ENCODE measurements around the gene SYNE1.

The SYNE1 gene

DNA sequence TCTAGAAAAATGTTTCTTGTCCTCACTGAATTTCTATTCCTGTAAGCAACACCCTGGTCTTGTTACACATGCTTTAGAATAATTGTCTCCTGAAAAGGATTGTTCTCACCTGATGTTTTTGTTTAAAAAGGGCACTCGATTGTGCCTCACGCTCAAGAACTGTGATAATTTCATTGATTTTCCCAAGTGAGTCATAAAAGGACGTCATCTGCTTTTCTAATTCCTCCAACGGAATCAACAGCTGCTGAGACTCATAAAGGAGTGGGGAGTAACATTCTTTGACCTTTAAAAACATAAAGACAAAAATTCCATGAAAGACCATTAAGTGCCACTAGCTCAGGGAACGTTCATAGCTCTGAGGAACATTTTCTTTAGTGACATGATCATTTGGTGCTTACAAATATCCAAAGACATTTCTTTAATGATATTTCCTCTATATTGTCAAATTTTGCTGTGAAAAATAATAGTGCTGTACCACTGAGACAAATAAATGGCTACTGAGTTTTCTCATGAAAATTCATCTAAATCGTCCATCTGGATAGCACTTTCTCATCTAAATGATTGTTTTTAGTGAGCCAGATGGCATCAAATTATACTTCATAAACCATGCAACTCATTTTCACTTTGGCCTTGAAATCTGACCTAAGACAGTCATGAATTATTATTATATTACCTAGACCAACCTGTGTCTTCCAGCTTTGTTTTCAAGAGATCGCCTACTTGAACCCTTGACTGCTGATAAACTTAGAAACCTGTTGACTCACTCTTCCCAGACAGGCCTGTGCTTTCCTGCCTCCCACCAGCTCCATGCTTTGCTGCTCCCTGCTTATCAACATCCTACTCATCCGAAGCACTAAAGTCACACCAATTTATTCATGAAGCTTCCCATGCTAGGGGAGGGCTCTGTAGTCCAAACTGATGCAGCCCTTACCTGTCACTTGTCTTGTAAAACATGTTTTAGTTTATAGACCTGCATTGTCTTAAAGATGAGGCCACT is 178.2 kb downstream of the SYNE1 start:
- H3K4me3 ChIP-seq (replicated peaks in 1 of 2; ENCODE audit: low read depth in 2 of 2, low read length in 2 of 2), result no peak overlapping the region
- peak; percentile 38 to 78 for DNase-seq (ENCODE audit: low read depth in 2 of 2)
- TF ChIP-seq, protein P1, sequence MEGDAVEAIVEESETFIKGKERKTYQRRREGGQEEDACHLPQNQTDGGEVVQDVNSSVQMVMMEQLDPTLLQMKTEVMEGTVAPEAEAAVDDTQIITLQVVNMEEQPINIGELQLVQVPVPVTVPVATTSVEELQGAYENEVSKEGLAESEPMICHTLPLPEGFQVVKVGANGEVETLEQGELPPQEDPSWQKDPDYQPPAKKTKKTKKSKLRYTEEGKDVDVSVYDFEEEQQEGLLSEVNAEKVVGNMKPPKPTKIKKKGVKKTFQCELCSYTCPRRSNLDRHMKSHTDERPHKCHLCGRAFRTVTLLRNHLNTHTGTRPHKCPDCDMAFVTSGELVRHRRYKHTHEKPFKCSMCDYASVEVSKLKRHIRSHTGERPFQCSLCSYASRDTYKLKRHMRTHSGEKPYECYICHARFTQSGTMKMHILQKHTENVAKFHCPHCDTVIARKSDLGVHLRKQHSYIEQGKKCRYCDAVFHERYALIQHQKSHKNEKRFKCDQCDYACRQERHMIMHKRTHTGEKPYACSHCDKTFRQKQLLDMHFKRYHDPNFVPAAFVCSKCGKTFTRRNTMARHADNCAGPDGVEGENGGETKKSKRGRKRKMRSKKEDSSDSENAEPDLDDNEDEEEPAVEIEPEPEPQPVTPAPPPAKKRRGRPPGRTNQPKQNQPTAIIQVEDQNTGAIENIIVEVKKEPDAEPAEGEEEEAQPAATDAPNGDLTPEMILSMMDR (IDR thresholded peaks at IDR 0.05; ENCODE audit: low read depth, low read length), result no peak

DNA sequence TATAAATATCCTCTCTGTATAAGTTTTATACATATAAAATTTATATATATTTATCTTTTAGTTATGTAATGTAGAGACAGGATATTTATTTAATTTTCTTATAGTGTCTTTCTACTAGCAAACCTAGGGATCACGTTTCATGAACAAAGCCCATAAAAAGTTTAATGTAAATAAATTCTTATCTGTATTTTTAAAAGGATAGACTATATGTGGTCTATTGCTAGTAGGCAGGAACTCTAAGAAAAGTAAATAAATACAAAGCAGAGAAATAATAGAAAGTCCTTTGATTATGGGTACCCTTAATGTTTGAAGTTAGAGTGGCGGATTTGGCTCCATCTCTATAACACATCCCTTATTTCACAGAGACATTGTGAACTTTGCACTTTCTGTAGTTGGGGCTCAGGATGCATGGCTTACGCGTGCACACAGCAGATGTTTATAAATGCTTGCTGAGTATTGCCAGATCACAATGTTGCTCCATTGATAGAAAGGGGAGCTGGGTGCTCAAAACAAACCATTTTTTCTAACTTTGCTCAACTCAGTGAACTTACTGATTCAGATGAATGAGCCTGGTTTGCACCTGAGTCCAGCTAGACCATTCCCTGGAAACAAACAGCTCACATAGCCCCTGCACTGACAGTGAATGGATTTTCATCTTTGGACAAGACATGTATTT is 179.1 kb downstream of the SYNE1 start:
- H3K4me3 ChIP-seq (replicated peaks in 1 of 2; ENCODE audit: low read depth in 2 of 2, low read length in 2 of 2), result no peak overlapping the region
- no peak for DNase-seq (ENCODE audit: low read depth in 2 of 2)
- TF ChIP-seq, protein P1 (IDR thresholded peaks at IDR 0.05; ENCODE audit: low read depth, low read length), result no peak

DNA sequence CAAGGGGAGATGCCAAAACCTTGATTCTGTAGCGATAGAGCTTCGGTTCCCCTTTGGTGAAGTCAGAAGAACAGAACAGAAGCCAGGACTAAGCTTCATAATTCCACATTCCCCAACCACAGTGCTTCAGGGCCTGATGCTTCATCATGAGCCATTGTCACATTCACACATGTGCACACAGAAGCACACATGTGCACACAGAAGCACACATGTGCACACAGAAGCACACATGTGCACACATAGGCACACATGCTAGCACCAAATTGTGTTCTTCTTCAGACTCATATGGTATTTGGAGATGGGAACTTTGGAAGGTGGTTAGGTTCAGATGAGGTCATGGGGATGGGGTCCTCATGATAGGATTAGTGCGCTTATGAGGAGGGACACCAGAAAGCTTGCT is 183.2 kb downstream of the SYNE1 start:
- H3K4me3 ChIP-seq (replicated peaks in 1 of 2; ENCODE audit: low read depth in 2 of 2, low read length in 2 of 2), result no peak overlapping the region
- TF ChIP-seq, protein P1 (IDR thresholded peaks at IDR 0.05; ENCODE audit: low read depth, low read length), result no peak
- no peak for DNase-seq (ENCODE audit: low read depth in 2 of 2)

- TF ChIP-seq, protein P1 (IDR thresholded peaks at IDR 0.05; ENCODE audit: low read depth, low read length), result no peak
These were observed 183.7 kb downstream of the SYNE1 start for GRCh38 chr6:152453421-152453820.

GRCh38 chr6:152452639-152453038 is 184.5 kb downstream of the SYNE1 start:
- no peak overlapping the region for H3K4me3 ChIP-seq (replicated peaks in 1 of 2; ENCODE audit: low read depth in 2 of 2, low read length in 2 of 2)
- DNase-seq (ENCODE audit: low read depth in 2 of 2), result no peak
- TF ChIP-seq, protein P1 (IDR thresholded peaks at IDR 0.05; ENCODE audit: low read depth, low read length), result no peak

More at GRCh38 chr6:152453421-152453820, 183.7 kb downstream of the SYNE1 start:
- DNase-seq (ENCODE audit: low read depth in 2 of 2), result peak in 1 of 2 donors; percentile 37
- H3K4me3 ChIP-seq (replicated peaks in 1 of 2; ENCODE audit: low read depth in 2 of 2, low read length in 2 of 2), result no peak overlapping the region

- no peak for DNase-seq (ENCODE audit: low read depth in 2 of 2)
- TF ChIP-seq, protein P1 (IDR thresholded peaks at IDR 0.05; ENCODE audit: low read depth, low read length), result no peak
- H3K4me3 ChIP-seq (replicated peaks in 1 of 2; ENCODE audit: low read depth in 2 of 2, low read length in 2 of 2), result no peak overlapping the region
These were observed 186.6 kb downstream of the SYNE1 start for GRCh38 chr6:152450519-152450918.
